K562 (cell line): ENCODE measurements around the gene SPEG. TPM values are rescaled to one million over a fixed set of nuclear protein-coding genes. Genes with fewer than 3 reads are reported as not detected.
A peak's percentile ranks its signal among the peaks of the same experiment; 100 is the strongest.

ENCODE experiments used
- ATF3 ChIP-seq, 2 experiments: fragments of 450-650 bp in 1 of 2; sonication (generic) in 1 of 2; formaldehyde crosslinking in 1 of 2; IDR thresholded peaks in 1 of 2; conservative IDR thresholded peaks in 1 of 2; 2 replicates each; pipeline versions ENCODE4 v1.6.1 to v1.8.1; 2016 to 2023; ENCODE audit warnings: mild to moderate bottlenecking in 2 of 2, moderate library complexity in 2 of 2, inconsistent platforms in 1 of 2, missing genetic modification reagents in 1 of 2
- CBX5 ChIP-seq: IDR thresholded peaks from 2 replicates; pipeline ENCODE4 v1.6.1; 2014; ENCODE audit warnings: low read depth, borderline replicate concordance
- DMBX1 ChIP-seq: fragments of 250-450 bp; sonication (Bioruptor Pico); IDR thresholded peaks from 2 replicates; pipeline ENCODE4 v1.8.0; 2022; ENCODE audit warnings: inconsistent platforms, mild to moderate bottlenecking, moderate library complexity, borderline replicate concordance
- FOXJ2 ChIP-seq: fragments of 200-800 bp; sonication (Bioruptor generic); IDR thresholded peaks from 2 replicates; pipeline ENCODE4 v1.6.1; 2016; ENCODE audit warnings: missing genetic modification characterization, missing compliant biosample characterization
- FOXK2 ChIP-seq, 2 experiments: fragments of 450-650 bp; IDR thresholded peaks in 1 of 2; conservative IDR thresholded peaks in 1 of 2; 2 replicates each; pipeline ENCODE4 v1.6.1; 2016; ENCODE audit warnings: low read depth in 2 of 2, mild to moderate bottlenecking in 1 of 2
- LEF1 ChIP-seq: fragments of 450-650 bp; IDR thresholded peaks from 2 replicates; pipeline ENCODE4 v1.6.1; 2016; ENCODE audit warnings: mild to moderate bottlenecking
- MEF2A ChIP-seq: IDR thresholded peaks from 2 replicates; pipeline ENCODE4 v1.6.1; 2011; ENCODE audit warnings: low read depth, mild to moderate bottlenecking, low read length, moderate library complexity; ENCODE audit not compliant: control insufficient read depth
- MLLT1 ChIP-seq, 2 experiments: fragments of 450-650 bp; IDR thresholded peaks; 2 replicates each; pipeline ENCODE4 v1.6.1; 2016
- NBN ChIP-seq: fragments of 450-650 bp; IDR thresholded peaks from 2 replicates; pipeline ENCODE4 v1.6.1; 2016; ENCODE audit warnings: low read depth, mild to moderate bottlenecking
- NCOR1 ChIP-seq: fragments of 450-650 bp; IDR thresholded peaks from 2 replicates; pipeline ENCODE4 v1.6.1; 2016; ENCODE audit warnings: mild to moderate bottlenecking, moderate library complexity
- NFRKB ChIP-seq: fragments of 450-650 bp; IDR thresholded peaks from 2 replicates; pipeline ENCODE4 v1.6.1; 2016; ENCODE audit warnings: low read depth
- NUFIP1 ChIP-seq: fragments of 450-650 bp; IDR thresholded peaks from 2 replicates; pipeline ENCODE4 v1.6.1; 2018; ENCODE audit not compliant: partially characterized antibody
- PKNOX1 ChIP-seq: fragments of 450-650 bp; IDR thresholded peaks from 2 replicates; pipeline ENCODE4 v1.6.1; 2016
- POLR2A ChIP-seq: fragments of 450-650 bp; conservative IDR thresholded peaks from 2 replicates; pipeline ENCODE4 v1.6.1; 2016
- SAFB ChIP-seq: fragments of 200-400 bp; formaldehyde crosslinking; IDR thresholded peaks from 2 replicates; pipeline ENCODE4 v1.6.1; 2017; ENCODE audit warnings: low read depth, low read length, borderline replicate concordance
- TBL1XR1 ChIP-seq, 2 experiments: IDR thresholded peaks; 2 replicates each; pipeline ENCODE4 v1.6.1; 2012; ENCODE audit warnings: improper control_type of control experiment in 2 of 2, low read length in 2 of 2, mild to moderate bottlenecking in 1 of 2
- TFAM ChIP-seq: fragments of 250-450 bp; sonication (Bioruptor Pico); conservative IDR thresholded peaks from 2 replicates; pipeline ENCODE4 v1.5.0; 2021; ENCODE audit warnings: mild to moderate bottlenecking, moderate library complexity
- UBTF ChIP-seq, 2 experiments: IDR thresholded peaks; 2 replicates each; pipeline ENCODE4 v1.6.1; 2012; ENCODE audit warnings: improper control_type of control experiment in 2 of 2, low read depth in 2 of 2, low read length in 2 of 2, borderline replicate concordance in 1 of 2
- ZEB2 ChIP-seq: fragments of 450-650 bp; IDR thresholded peaks from 2 replicates; pipeline ENCODE4 v1.6.1; 2016
- ZNF174 ChIP-seq: fragments of 250-450 bp; sonication (Bioruptor Pico); IDR thresholded peaks from 2 replicates; pipeline ENCODE4 v1.4.0; 2020; ENCODE audit warnings: mild to moderate bottlenecking
- ZNF184 ChIP-seq: sonication (generic); formaldehyde crosslinking; IDR thresholded peaks from 2 replicates; pipeline ENCODE4 v1.5.0; 2020; ENCODE audit warnings: missing genetic modification reagents
- ZNF384 ChIP-seq: IDR thresholded peaks from 2 replicates; pipeline ENCODE4 v1.6.1; 2012; ENCODE audit warnings: low read depth, low read length, improper control_type of control experiment
- polyA plus RNA-seq, 8 experiments: library from polyadenylated mRNA; depleted of rRNA in 4 of 8; stranded (reverse) in 5 of 8; unstranded in 3 of 8; fragments of >200 nt; fragmentation: Nextera tagmentation in 2 of 8; fragmentation: Illumina TruSeq in 1 of 8; extraction: Ambion mirVana in 2 of 8; extraction: Trizol in 1 of 8; gene quantifications; 2 replicates each; pipeline versions ENCODE4 v1.2.1 to v1.2.3, GENCODE V29; 2011 to 2014; ENCODE audit warnings: inconsistent platforms in 1 of 8, missing spikeins in 1 of 8
- total RNA-seq, 7 experiments: library from RNA; depleted of rRNA in 6 of 7; stranded (reverse); fragments of >200 nt in 6 of 7; fragmentation: Illumina TruSeq in 2 of 7; extraction: Trizol in 2 of 7; gene quantifications; 2 replicates each; pipeline versions ENCODE4 v1.2.1 to v1.2.3, GENCODE V29; 2011 to 2021; ENCODE audit warnings: low replicate concordance in 1 of 7

SPEG gene
- total and polyA plus RNA-seq, 9 of the 15 experiments (the other 6 are each of a cell fraction or from before 2014, with no cell fraction given), result 0.49 to 8.7 (median 3.0) TPM

DNA sequence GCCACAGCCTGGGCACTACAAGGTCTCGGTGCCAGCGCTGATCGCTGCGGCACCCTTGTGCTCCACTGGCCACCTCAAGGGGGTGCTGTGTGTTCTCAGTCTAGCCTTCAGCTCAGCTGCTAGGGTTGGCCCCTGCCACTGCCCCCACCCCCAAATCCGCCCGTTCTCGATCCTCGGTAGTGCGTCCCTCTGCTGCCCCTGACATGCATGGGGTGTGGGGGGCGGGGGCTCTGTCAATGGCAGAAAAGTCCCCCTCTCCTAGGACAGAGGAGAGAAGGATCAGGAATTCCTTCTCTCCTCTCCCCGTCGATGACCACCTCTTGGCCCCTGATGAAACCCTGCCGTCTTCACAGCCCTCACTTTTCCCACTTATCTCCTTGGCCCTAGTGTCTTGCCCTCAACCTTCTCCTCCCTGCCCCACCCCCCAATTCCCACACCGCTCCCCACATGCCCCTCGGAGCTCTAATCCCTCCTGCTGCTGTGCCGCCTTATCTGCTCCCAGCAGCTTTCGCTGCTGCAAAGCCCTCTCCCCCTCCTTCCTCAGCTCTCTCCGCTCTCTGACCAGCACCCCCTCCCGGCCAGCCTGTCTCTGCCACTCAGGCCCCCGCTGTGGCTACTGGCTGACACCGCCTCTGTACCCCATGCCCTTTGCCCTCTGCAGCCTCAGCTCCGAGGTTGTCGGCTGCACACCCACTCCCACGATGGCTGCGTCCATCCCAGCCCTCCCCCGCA lies 75.3 kb downstream of the SPEG start (continued):
- TF ChIP-seq NCOR1, result peak; percentile 98
- TF ChIP-seq TBL1XR1 (IDR thresholded peaks at IDR 0.05; ENCODE audit: low read length in 2 of 2), result peak; percentile 84 to 92; a peak in 3 of 4 replicates
- peak; percentile 54 to 61; a peak in 2 of 4 replicates for TF ChIP-seq FOXK2 (conservative IDR thresholded peaks at IDR 0.05 in 1 of 2, IDR thresholded peaks at IDR 0.05 in 1 of 2; ENCODE audit: low read depth in 2 of 2)
- TF ChIP-seq NBN, result peak; percentile 95
- TF ChIP-seq LEF1, result peak; percentile 96
- no peak for TF ChIP-seq TFAM (CRISPR knock-in tag)
- 0 out of 2 replicates have a peak, but pooled peaks have one; percentile 63 for TF ChIP-seq ZEB2
- TF ChIP-seq FOXJ2 (tag), result no peak
- no peak for TF ChIP-seq ZNF184
- no peak for TF ChIP-seq ZNF384
- no peak for TF ChIP-seq NUFIP1
- peak; percentile 17; the same call in 1 of the 2 replicates for TF ChIP-seq POLR2A
- peak; percentile 49; the same call in 1 of the 2 replicates for TF ChIP-seq NFRKB
- TF ChIP-seq ZNF174 (CRISPR knock-in tag), result no peak
- TF ChIP-seq DMBX1, result no peak; the same call in 1 of the 2 replicates
- peak; percentile 52; the same call in 1 of the 2 replicates for TF ChIP-seq ATF3 (IDR thresholded peaks at IDR 0.05)
- TF ChIP-seq ATF3 (CRISPR knock-in tag; conservative IDR thresholded peaks at IDR 0.05), result no peak
- peak; percentile 85 for TF ChIP-seq PKNOX1
- TF ChIP-seq CBX5, result peak; percentile 42; the same call in 1 of the 2 replicates
- no peak for TF ChIP-seq SAFB
- TF ChIP-seq MEF2A, result 0 out of 2 replicates have a peak, but pooled peaks have one; percentile 33
- TF ChIP-seq UBTF (IDR thresholded peaks at IDR 0.05; ENCODE audit: borderline replicate concordance in 1 of 2, low read depth in 2 of 2, low read length in 2 of 2), result no peak
- peak; percentile 78 to 80 for TF ChIP-seq MLLT1 (IDR thresholded peaks at IDR 0.05)
